Stimulated activated CD4-positive, alpha-beta T cell treated with anti-CD3 and anti-CD28 coated beads, Interleukin-15, amount 100 ng/mL, for 24 hours (primary cell): ENCODE data around the gene SPAG4.

Experiments
- DNase-seq: peaks from one replicate; pipeline ENCODE4 v3.0.0-alpha.2; 2020

The SPAG4 gene

GRCh38 chr20:35625584-35626385 is 10.2 kb downstream of the SPAG4 start:
- no peak for DNase-seq

GRCh38 chr20:35626386-35627001 is 10.9 kb downstream of the SPAG4 start:
- no peak for DNase-seq

GRCh38 chr20:35627121-35627520 is 11.5 kb downstream of the SPAG4 start:
- no peak for DNase-seq

GRCh38 chr20:35629427-35630145 is 14.0 kb downstream of the SPAG4 start:
- no peak for DNase-seq

GRCh38 chr20:35630636-35631035 is 15.0 kb downstream of the SPAG4 start:
- no peak for DNase-seq

- no peak for DNase-seq
These were observed 17.0 kb downstream of the SPAG4 start for GRCh38 chr20:35632539-35633115.

- DNase-seq = no peak
These were observed 20.0 kb downstream of the SPAG4 start for GRCh38 chr20:35635652-35636051.

- DNase-seq = no peak
These were observed 20.5 kb downstream of the SPAG4 start for GRCh38 chr20:35636095-35636494.

- no peak for DNase-seq
These were observed 21.6 kb downstream of the SPAG4 start for GRCh38 chr20:35637276-35637675.

GRCh38 chr20:35638751-35639150 is 23.1 kb downstream of the SPAG4 start:
- DNase-seq = no peak

GRCh38 chr20:35640724-35641123 is 25.1 kb downstream of the SPAG4 start:
- no peak for DNase-seq

- DNase-seq = no peak
These were observed 26.1 kb downstream of the SPAG4 start for GRCh38 chr20:35641743-35642142.

- no peak for DNase-seq
These were observed 27.4 kb downstream of the SPAG4 start for GRCh38 chr20:35643045-35643444.

- DNase-seq = no peak
These were observed 29.2 kb downstream of the SPAG4 start for GRCh38 chr20:35644806-35645205.

- DNase-seq = no peak
These were observed 33.2 kb downstream of the SPAG4 start for GRCh38 chr20:35648836-35649235.

- no peak for DNase-seq
These were observed 35.0 kb downstream of the SPAG4 start for GRCh38 chr20:35650632-35651031.

- no peak for DNase-seq
These were observed 36.3 kb downstream of the SPAG4 start for GRCh38 chr20:35651958-35652357.

GRCh38 chr20:35652641-35653429 is 37.2 kb downstream of the SPAG4 start:
- DNase-seq = no peak

GRCh38 chr20:35653430-35653734 is 37.8 kb downstream of the SPAG4 start:
- no peak for DNase-seq

GRCh38 chr20:35653893-35654292 is 38.3 kb downstream of the SPAG4 start:
- DNase-seq = no peak

GRCh38 chr20:35654415-35654814 is 38.8 kb downstream of the SPAG4 start:
- no peak for DNase-seq

- DNase-seq = no peak
These were observed 41.6 kb downstream of the SPAG4 start for GRCh38 chr20:35657271-35657670.
